GM23248 (cell line): ENCODE results near the gene NOTCH2.

Experiments used
- EZH2 ChIP-seq: fragments of 200-600 bp; sonication (generic); IDR thresholded peaks from 2 replicates; pipeline ENCODE4 v1.6.1; 2018; ENCODE audit warnings: antibody characterized with exemption, mild to moderate bottlenecking; ENCODE audit not compliant: insufficient read depth, poor library complexity, severe bottlenecking
- EZH2phosphoT487 ChIP-seq: fragments of 200-600 bp; sonication (generic); IDR thresholded peaks from 2 replicates; pipeline ENCODE4 v1.6.1; 2018; ENCODE audit warnings: antibody characterized with exemption, moderate library complexity, mild to moderate bottlenecking, low read depth; ENCODE audit not compliant: insufficient read depth

- TF ChIP-seq EZH2 (no peak), EZH2phosphoT487 (no peak)
Measured at GRCh38 chr1:119884711-119885110, 184.8 kb downstream of the NOTCH2 start.
